ENCODE measurements around the gene HERPUD1. TPM values are rescaled to one million over a fixed set of nuclear protein-coding genes. Genes with fewer than 3 reads are reported as not detected.

HERPUD1 gene
- total and polyA plus RNA-seq, 2 of the 8 experiments (the other 6 are each of a cell fraction or from before 2014, with no cell fraction given) = 23.3 to 34.7 TPM

DNA sequence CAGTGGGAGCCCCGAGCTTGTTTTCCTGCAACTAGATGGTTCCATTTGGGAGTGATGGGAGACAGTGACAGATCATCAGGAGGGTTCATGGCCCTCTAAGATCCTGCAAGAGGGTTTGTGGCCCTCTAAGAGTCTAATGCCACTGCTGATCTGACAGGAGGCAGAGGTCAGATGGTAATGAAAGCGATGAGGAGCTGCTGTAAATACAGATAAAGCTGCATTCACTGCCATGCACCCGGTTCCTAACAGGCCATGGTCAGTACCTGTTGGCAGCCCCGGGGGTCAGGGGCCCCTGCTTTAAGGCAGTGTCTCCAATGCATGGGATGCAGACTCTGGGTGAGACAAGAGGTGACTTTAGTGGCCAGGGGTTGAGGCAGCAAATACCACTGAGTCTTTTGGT, 36.1 kb upstream of the HERPUD1 start (continued):
- TF ChIP-seq SAP30 (IDR thresholded peaks at IDR 0.05; ENCODE audit: insufficient read depth, insufficient replicate concordance, low read length) (no peak), NRF1 (IDR thresholded peaks at IDR 0.05; ENCODE audit: low read depth, low read length) (no peak), CHD2 (IDR thresholded peaks at IDR 0.05; ENCODE audit: low read length) (no peak), RAD21 (IDR thresholded peaks at IDR 0.05 in 1 of 2, conservative IDR thresholded peaks at IDR 0.05 in 1 of 2; ENCODE audit: low read depth in 2 of 2, low read length in 2 of 2) (no peak)
